Measurements from ENCODE around the gene SMAD2. TPM values are rescaled to one million over a fixed set of nuclear protein-coding genes. Genes with fewer than 3 reads are reported as not detected.

Gene SMAD2
- total RNA-seq, 2 donors from 2014 or later, result 60.0 to 101 TPM

DNA sequence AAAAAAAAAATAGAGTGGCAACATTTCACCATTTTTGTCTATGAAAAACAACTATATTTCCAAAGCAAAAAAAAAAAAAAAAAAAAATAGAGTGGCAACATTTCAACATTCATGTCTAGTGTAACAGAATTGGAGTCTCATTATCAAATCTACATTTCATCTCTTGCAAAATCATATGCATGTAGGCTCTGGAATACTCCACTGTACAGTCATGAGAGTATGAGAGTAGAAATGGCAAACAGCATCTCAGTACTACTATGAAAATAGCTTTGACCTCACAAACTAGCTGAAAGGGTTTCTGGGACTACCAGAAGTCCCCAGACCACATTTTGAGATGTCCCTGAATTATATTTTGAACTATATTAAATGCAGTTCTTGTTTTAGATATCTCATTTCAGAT is 82.8 kb downstream of the SMAD2 start:
- no peak overlapping the region for H3K27ac ChIP-seq
- TF ChIP-seq, protein P1, sequence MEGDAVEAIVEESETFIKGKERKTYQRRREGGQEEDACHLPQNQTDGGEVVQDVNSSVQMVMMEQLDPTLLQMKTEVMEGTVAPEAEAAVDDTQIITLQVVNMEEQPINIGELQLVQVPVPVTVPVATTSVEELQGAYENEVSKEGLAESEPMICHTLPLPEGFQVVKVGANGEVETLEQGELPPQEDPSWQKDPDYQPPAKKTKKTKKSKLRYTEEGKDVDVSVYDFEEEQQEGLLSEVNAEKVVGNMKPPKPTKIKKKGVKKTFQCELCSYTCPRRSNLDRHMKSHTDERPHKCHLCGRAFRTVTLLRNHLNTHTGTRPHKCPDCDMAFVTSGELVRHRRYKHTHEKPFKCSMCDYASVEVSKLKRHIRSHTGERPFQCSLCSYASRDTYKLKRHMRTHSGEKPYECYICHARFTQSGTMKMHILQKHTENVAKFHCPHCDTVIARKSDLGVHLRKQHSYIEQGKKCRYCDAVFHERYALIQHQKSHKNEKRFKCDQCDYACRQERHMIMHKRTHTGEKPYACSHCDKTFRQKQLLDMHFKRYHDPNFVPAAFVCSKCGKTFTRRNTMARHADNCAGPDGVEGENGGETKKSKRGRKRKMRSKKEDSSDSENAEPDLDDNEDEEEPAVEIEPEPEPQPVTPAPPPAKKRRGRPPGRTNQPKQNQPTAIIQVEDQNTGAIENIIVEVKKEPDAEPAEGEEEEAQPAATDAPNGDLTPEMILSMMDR (IDR thresholded peaks at IDR 0.05), result no peak
- no peak overlapping the region for H3K4me3 ChIP-seq
- no peaks in the 10 kb centered on the region for H3K4me1 ChIP-seq (ENCODE audit: control insufficient read depth in 1 of 2, low read depth in 2 of 2)
- no peak for DNase-seq (ENCODE audit: low spot score)
- H3K27me3 ChIP-seq (replicated peaks; ENCODE audit: insufficient read depth), result no peaks in the 10 kb centered on the region
- H3K9me3 ChIP-seq, result no peaks in the 10 kb centered on the region
- no peak for ATAC-seq (ENCODE audit: insufficient number of reproducible peaks, low FRiP score, low read depth)
- H3K36me3 ChIP-seq, result peaks cover 14% of the 10 kb centered on the region

DNA sequence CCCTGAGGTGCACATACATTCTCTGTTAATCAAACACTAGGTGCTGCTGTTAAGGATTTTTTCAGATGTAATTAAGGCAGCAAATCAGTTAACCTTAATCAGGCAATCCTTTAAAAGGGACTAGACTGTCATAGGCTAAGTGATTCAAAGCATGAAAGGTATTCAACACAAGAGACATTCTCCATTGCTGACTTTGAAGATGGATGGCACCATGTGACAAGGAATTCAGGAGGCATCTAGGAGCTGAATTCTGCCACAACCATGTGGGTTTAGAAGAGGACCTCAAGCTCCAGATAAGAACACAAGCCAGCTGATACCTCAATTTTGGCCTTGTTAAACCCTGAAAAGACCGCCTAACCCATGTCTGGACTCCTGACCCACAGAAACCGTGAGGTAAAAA is 84.0 kb downstream of the SMAD2 start:
- no peaks in the 10 kb centered on the region for H3K4me1 ChIP-seq (ENCODE audit: control insufficient read depth in 1 of 2, low read depth in 2 of 2)
- DNase-seq (ENCODE audit: low spot score) (no peak), ATAC-seq (ENCODE audit: insufficient number of reproducible peaks, low FRiP score, low read depth) (no peak)
- no peak overlapping the region for H3K27ac ChIP-seq
- no peaks in the 10 kb centered on the region for H3K9me3 ChIP-seq
- H3K27me3 ChIP-seq (replicated peaks; ENCODE audit: insufficient read depth), result no peaks in the 10 kb centered on the region
- H3K36me3 ChIP-seq, result peaks cover 18% of the 10 kb centered on the region
- TF ChIP-seq, protein P1 (IDR thresholded peaks at IDR 0.05), result no peak
- no peak overlapping the region for H3K4me3 ChIP-seq

DNA sequence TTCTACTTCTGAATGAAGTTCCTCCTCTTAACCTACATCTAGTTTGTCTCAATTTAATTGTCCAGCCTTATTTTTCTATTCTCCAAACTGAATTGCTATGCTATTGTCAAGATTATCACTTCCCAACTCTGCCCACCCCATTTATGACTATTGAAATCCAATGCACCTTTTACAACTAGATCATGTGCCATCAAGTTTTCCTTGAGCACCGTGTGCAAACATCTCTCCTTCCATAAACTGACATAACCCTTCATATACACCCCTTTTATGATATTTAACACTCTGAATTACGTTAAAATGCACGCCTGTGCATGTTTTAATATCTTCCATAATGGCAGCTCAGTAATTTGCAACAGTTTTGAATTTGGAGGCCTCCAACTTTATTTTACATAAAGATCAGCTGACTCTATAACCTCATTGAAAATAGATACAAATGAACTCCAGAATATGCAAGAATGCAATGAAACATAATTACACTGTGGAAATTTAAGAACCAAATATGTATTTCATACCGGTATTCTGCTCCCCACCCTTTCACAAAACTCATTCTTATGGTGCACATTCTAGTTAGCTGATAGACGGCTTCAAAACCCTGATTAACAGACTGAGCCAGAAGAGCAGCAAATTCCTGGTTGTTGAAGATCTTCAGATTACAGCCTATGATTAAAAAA is 85.5 kb downstream of the SMAD2 start:
- Histone ChIP-seq H3K9me3 (no peaks in the 10 kb centered on the region), H3K27me3 (replicated peaks; ENCODE audit: insufficient read depth) (no peaks in the 10 kb centered on the region), H3K36me3 (peaks cover 25% of the 10 kb centered on the region), H3K27ac (no peak overlapping the region), H3K4me1 (ENCODE audit: control insufficient read depth in 1 of 2, low read depth in 2 of 2) (no peaks in the 10 kb centered on the region), H3K4me3 (no peak overlapping the region)
- ATAC-seq (ENCODE audit: insufficient number of reproducible peaks, low FRiP score, low read depth), result no peak
- TF ChIP-seq, protein P1 (IDR thresholded peaks at IDR 0.05), result no peak
- no peak for DNase-seq (ENCODE audit: low spot score)

DNA sequence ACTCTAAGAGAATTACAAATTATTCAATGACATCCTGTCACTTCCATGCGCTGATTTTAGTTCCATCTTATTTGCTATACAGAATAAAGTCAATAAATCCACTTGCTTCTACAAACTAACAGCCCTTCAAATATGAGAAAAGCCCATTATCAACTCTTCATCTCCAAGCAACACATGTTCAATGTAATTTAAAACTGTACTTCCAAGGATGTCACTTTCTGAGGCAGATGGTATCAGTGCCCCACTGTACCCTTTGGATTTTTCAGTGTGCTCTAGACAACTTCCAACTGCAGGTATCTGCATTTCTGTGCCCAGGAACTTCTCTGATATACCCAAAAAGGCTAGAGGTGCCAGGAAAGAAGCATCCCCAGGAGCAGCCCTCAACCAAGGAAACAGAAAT is 87.6 kb downstream of the SMAD2 start:
- Histone ChIP-seq H3K4me1 (ENCODE audit: control insufficient read depth in 1 of 2, low read depth in 2 of 2) (no peaks in the 10 kb centered on the region), H3K9me3 (no peaks in the 10 kb centered on the region), H3K4me3 (no peak overlapping the region), H3K27me3 (replicated peaks; ENCODE audit: insufficient read depth) (no peaks in the 10 kb centered on the region), H3K27ac (no peak overlapping the region), H3K36me3 (peaks cover 28% of the 10 kb centered on the region)
- TF ChIP-seq, protein P1 (IDR thresholded peaks at IDR 0.05), result no peak
- DNase-seq (ENCODE audit: low spot score), result no peak
- no peak for ATAC-seq (ENCODE audit: insufficient number of reproducible peaks, low FRiP score, low read depth)

DNA sequence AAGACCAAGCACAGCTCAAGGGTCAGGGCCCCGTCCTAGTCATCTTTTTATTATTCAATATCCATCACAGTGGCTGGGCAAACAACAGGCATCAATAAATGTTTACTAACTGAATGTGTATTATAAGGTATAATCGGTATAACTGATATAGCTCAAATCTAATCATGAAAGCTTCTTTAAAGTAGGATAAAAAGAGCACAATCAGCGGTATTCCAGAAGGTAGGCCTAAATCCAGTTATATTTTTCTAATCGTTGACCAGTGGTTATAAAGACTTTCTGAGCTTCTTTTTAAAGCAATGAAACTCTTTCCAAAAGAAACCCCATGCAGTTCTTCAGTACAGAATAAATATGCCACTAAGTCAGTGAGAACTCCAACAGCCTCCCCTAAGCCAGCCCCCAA is 92.1 kb downstream of the SMAD2 start:
- Histone ChIP-seq H3K9me3 (no peaks in the 10 kb centered on the region), H3K4me3 (no peak overlapping the region), H3K27ac (no peak overlapping the region), H3K4me1 (ENCODE audit: control insufficient read depth in 1 of 2, low read depth in 2 of 2) (no peaks in the 10 kb centered on the region), H3K27me3 (replicated peaks; ENCODE audit: insufficient read depth) (no peaks in the 10 kb centered on the region), H3K36me3 (peaks cover 13% of the 10 kb centered on the region)
- TF ChIP-seq, protein P1 (IDR thresholded peaks at IDR 0.05), result no peak
- ATAC-seq (ENCODE audit: insufficient number of reproducible peaks, low FRiP score, low read depth), result no peak
- no peak for DNase-seq (ENCODE audit: low spot score)

Data from thoracic aorta (tissue), 2 donors.